Measurements from ENCODE around the gene RPL32.
"Not testable (repeated sequence)": the region's sequence is repeated elsewhere in the genome, so short reads cannot be mapped to it uniquely, and the experiment has no call there.

The RPL32 gene

DNA sequence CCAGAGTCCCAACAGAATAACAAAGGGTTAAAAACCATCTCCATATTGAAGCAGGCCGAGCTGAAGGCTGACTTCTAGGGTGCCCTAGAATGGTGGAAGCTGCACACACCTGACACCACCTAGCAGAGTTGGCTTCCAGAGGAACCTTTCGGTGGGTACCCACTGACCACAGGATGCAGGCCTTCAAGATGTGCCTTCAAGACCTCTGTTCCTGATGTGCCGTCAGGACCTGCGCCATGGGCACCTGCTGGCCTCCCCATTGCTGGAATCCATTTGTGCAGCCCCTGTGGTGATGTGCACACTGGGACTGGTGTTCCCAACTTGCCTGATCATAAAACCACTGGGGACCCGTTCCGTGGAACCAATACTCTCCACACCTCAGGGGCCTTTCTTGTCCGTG lies 35.7 kb upstream of the RPL32 start:
- Histone ChIP-seq H3K9ac (ENCODE audit: low read depth, low read length) (no peak overlapping the region), H3K4me1 (ENCODE audit: insufficient read depth, low read length) (no peaks in the 10 kb centered on the region), H3K9me3 (ENCODE audit: control insufficient read depth, insufficient read depth, low read length) (no peaks in the 10 kb centered on the region), H3K36me3 (ENCODE audit: insufficient read depth, low read length) (no peaks in the 10 kb centered on the region)

DNA sequence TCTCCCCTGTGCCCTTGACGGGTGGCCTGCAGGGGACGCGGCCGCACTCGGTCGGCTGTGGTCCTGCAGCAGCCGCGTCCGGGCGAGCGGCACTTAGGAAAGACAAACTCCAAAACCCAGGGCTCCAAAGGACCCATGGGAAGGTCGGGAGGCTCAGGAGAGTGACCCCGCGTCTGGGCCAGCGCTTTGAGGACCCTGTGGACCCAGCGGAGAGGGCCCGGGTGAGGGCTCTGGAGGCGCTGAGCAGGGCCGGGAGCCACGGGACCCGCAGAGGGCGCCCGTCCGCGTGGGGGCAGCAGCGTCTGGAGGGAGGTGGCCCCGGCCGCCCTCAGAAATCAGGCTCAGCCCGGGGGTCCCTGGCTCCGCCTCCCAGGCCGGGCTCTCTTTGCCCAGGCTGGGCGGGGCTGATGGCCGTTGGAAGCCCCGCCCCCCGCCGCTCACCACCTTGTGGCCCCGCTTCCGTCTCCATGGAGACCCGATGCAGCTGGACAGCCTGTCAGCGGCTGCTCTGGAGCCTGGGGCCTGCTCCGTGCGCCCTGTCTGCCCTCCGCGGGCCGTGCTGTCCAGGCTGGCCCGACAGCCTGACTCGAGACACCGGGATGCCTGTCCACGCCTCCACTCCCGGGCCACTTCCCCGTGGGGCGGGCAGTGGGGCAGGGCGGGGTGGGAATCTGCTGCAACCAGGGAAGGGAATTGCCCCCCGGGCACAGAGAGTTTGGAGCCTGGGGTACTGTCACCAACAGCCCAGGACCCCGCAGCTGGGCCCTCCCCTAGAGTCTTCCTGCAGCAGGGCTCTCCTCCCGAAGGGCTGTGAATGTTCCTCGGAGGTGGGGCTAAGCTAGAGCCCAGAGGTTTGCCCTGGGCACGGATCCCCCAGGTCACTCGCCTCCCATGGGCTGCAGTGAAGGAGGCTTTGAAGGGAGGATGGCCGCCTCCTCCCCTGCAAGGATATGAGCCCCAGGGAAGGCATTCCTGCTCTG lies 34.8 kb upstream of the RPL32 start:
- no peaks in the 10 kb centered on the region for H3K4me1 ChIP-seq (ENCODE audit: insufficient read depth, low read length)

DNA sequence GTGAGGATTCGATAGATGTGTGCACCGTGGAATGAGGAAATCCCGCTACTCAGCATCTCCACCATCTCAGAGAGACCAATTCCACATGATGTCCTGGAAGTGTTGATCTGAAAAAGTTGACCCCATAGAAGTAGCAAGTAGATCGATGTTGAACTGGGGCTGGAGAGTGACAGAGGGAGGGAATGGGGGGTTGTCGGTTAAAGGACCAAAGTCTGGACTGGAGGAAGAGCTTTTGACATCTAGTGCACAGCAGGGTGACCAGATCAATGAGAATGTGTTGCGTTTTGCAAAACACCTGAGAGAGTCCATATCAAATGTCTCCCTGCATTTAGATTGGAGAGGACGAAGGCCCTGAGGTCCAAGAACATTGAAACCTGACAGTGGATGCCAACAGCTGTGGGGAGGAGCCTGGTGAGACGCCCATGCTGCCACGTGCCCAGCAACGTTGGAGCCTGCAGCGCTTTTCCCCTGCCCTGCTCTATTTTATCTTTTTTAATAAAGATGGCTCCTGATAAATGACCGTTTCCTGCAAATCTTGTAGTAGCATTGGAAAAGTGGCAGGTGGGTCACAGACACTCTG lies 30.1 kb upstream of the RPL32 start:
- no peaks in the 10 kb centered on the region for H3K36me3 ChIP-seq (ENCODE audit: insufficient read depth, low read length)
- H3K9ac ChIP-seq (ENCODE audit: low read depth, low read length): no peak overlapping the region
- H3K9me3 ChIP-seq (ENCODE audit: control insufficient read depth, insufficient read depth, low read length): no peaks in the 10 kb centered on the region
- H3K4me1 ChIP-seq (ENCODE audit: insufficient read depth, low read length): no peaks in the 10 kb centered on the region

More for the DNA sequence above, 34.8 kb upstream of the RPL32 start:
- peak overlapping the region; percentile 36; the same call in 1 of the 2 replicates for H3K9ac ChIP-seq (ENCODE audit: low read depth, low read length)
- no peaks in the 10 kb centered on the region for H3K36me3 ChIP-seq (ENCODE audit: insufficient read depth, low read length)
- H3K9me3 ChIP-seq (ENCODE audit: control insufficient read depth, insufficient read depth, low read length): no peaks in the 10 kb centered on the region

DNA sequence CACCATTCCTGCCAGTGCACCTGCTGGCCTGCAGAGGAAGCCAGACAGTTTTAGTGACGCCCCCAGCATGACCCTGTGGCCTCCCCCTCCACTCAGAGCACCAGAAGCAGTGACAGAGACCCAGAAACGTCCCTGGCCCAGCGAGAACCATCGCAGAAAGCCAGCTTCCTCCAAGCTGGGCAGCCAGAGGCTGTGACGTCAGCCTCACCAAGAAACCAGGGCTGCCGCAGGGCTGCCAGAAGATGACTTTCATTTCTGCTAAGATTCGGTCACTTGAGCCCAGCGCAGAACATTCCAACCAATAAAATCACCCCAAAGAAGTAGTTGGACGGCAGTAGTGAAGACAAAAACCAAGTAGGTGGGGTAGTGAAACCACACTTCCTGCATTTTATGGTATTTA lies 29.6 kb upstream of the RPL32 start:
- Histone ChIP-seq H3K4me1 (ENCODE audit: insufficient read depth, low read length) (no peaks in the 10 kb centered on the region), H3K9me3 (ENCODE audit: control insufficient read depth, insufficient read depth, low read length) (no peaks in the 10 kb centered on the region), H3K9ac (ENCODE audit: low read depth, low read length) (no peak overlapping the region), H3K36me3 (ENCODE audit: insufficient read depth, low read length) (no peaks in the 10 kb centered on the region)

DNA sequence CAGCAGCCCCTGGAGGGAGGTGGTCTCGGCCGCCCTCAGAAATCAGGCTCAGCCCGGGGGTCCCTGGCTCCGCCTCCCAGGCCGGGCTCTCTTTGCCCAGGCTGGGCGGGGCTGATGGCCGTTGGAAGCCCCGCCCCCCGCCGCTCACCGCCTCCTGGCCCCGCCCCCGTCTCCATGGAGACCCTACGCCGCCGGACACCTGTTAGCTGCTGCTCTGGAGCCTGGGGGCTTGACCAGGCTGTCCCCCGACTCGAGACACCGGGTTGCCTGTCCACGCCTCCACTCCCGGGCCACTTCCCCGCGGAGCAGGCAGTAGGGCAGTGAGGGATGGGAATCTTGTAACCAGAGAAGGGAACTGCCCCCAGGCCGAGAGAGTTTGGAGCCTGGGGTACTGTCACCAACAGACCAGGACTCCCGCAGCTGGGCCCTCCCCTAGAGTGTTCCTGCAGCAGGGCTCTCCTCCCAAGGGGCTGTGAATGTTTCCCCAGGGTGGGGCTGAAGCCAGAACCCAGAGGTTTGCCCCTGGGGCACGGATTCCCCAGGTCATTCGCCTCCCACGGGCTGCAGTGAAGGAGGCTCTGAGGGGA lies 27.8 kb upstream of the RPL32 start:
- no peaks in the 10 kb centered on the region for H3K36me3 ChIP-seq (ENCODE audit: insufficient read depth, low read length)
- H3K4me1 ChIP-seq (ENCODE audit: insufficient read depth, low read length): no peaks in the 10 kb centered on the region
- H3K9me3 ChIP-seq (ENCODE audit: control insufficient read depth, insufficient read depth, low read length): peaks cover 8% of the 10 kb centered on the region; the same call in 1 of the 2 replicates
- H3K9ac ChIP-seq (ENCODE audit: low read depth, low read length): peak overlapping the region; percentile 60; the same call in 1 of the 2 replicates

DNA sequence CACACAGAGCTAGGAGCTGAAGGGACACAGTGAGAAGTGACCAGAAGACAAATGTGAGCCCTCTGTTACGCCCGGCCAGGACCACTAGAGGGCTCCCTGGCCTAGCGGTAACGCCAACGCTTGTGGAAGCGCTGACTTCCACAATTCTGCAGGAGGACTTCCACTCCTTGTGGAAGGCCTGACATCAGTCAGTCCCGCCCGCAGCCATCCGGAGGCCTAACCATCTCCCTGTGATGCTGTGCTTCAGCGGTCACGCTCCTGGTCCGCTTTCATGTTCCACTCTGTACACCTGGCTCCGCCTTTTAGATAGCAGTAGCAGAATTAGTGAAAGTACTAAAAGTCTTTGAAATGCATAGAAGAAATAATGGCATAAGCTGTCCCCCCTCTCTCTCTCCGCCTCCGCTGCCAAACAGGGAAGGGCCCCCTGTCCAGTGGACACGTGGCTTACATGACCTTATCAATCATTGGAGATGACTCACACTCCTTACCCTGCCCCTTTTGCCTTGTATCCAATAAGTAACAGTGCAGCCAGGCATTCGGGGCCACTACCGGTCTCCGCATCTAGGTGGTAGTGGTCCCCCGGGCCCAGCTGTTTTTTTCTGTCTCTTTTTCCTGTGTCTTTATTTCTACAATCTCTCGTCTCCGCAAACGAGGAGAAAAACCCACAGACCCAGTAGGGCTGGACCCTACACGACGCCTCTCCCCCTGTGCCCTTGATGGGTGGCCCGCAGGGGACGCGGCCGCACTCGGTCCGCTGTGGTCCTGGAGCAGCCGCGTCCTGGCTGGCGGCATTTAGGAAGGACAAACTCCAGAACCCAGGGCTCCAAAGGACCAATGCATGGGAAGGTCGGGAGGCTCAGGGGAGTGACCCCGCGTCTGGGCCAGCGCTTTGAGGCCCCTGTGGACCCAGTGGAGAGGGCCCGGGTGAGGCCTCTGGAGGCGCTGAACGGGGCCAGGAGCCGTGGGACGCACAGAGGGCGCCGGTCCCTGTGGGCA lies 27.0 kb upstream of the RPL32 start:
- no peaks in the 10 kb centered on the region for H3K4me1 ChIP-seq (ENCODE audit: insufficient read depth, low read length)
- peaks cover 8% of the 10 kb centered on the region; the same call in 1 of the 2 replicates for H3K9me3 ChIP-seq (ENCODE audit: control insufficient read depth, insufficient read depth, low read length)
- H3K36me3 ChIP-seq (ENCODE audit: insufficient read depth, low read length): no peaks in the 10 kb centered on the region
- H3K9ac ChIP-seq (ENCODE audit: low read depth, low read length): peak overlapping the region; percentile 60; the same call in 1 of the 2 replicates

DNA sequence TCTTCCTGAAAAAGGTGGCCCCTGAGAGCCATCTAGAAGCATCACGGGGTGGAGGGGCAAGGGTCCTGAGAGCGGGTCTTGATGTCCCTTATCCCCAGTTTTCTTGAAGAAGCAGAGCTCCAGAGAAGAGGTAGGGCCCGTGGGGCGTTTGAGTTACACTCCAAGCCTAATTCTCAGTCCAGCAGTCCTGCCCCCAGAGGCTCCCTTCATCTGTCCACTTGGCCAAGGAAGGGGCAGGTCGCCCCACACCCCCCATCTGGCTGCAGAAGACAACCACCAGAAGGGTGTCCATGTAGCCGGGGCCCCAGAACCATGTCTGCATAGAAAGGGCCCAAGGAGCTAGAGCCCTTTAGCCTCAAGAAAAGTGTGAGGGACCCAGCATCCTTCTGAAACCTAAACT lies 25.5 kb upstream of the RPL32 start:
- Histone ChIP-seq H3K9me3 (ENCODE audit: control insufficient read depth, insufficient read depth, low read length) (peaks cover 8% of the 10 kb centered on the region; the same call in 1 of the 2 replicates), H3K9ac (ENCODE audit: low read depth, low read length) (no peak overlapping the region), H3K4me1 (ENCODE audit: insufficient read depth, low read length) (no peaks in the 10 kb centered on the region), H3K36me3 (ENCODE audit: insufficient read depth, low read length) (no peaks in the 10 kb centered on the region)

DNA sequence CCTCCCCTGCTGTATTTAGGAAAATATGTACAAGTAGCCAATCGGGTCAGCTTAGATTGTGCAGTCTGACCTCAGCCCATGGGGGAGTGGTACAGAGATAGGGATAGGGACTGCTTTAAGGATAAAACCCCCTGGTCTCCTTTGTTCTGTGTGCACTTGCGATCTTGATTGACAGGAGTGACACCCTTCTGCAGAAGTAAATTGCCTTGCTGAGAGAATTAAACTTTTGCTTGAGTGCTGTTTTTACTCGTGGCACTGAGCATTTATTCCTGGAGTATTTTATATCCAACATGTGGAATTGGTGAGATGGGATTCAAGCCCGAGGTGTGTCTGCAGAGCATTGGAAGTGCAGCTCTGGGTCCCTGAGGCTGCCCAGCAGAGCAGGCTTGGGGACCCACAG lies 23.9 kb upstream of the RPL32 start:
- no peaks in the 10 kb centered on the region for H3K36me3 ChIP-seq (ENCODE audit: insufficient read depth, low read length)
- no peak overlapping the region for H3K9ac ChIP-seq (ENCODE audit: low read depth, low read length)
- peaks cover 8% of the 10 kb centered on the region; the same call in 1 of the 2 replicates for H3K9me3 ChIP-seq (ENCODE audit: control insufficient read depth, insufficient read depth, low read length)
- no peaks in the 10 kb centered on the region for H3K4me1 ChIP-seq (ENCODE audit: insufficient read depth, low read length)

DNA sequence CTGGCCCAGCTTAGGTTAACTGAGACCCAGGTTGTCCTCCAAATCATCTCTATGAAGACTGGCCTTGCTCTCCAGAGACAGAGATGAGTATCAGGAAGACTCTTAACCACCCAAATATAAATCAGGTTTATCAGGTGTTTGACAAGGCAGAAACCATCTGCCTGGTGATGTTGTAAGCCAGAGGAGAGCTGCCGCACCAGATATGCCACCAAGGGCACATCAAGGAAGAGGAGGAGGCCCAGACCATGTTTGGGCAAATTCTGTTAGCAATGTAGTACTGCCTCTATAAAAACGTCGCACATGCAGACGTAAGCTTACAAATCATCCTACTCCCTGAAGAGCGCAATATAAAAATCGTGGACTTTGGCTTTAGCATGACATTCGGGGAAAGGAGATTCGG lies 21.0 kb upstream of the RPL32 start:
- Histone ChIP-seq H3K36me3 (ENCODE audit: insufficient read depth, low read length) (no peaks in the 10 kb centered on the region), H3K9ac (ENCODE audit: low read depth, low read length) (no peak overlapping the region), H3K4me1 (ENCODE audit: insufficient read depth, low read length) (no peaks in the 10 kb centered on the region), H3K9me3 (ENCODE audit: control insufficient read depth, insufficient read depth, low read length) (peaks cover 8% of the 10 kb centered on the region; the same call in 1 of the 2 replicates)

DNA sequence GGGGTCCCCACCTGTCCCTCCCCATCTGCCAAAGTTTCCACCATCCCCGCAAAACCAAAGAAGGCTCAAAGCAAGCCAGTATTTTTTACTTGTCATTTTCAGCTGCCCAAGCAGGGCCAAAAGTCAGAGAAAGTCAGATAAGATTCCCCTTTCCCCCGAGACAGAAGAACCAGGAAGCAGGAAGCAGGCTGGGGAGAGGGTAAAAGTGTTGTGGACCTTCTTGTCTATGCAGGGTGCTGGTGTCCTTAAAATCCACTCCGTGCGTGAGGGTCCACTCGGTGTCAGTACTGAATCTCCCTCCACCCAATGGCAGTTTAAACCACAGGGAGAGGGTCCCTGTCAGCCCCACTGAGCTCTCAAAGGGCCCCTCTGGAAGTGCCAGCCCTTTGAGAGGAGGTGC lies 20.2 kb upstream of the RPL32 start:
- H3K9me3 ChIP-seq (ENCODE audit: control insufficient read depth, insufficient read depth, low read length): peaks cover 8% of the 10 kb centered on the region; the same call in 1 of the 2 replicates
- H3K9ac ChIP-seq (ENCODE audit: low read depth, low read length): no peak overlapping the region
- no peaks in the 10 kb centered on the region for H3K36me3 ChIP-seq (ENCODE audit: insufficient read depth, low read length)
- H3K4me1 ChIP-seq (ENCODE audit: insufficient read depth, low read length): no peaks in the 10 kb centered on the region

DNA sequence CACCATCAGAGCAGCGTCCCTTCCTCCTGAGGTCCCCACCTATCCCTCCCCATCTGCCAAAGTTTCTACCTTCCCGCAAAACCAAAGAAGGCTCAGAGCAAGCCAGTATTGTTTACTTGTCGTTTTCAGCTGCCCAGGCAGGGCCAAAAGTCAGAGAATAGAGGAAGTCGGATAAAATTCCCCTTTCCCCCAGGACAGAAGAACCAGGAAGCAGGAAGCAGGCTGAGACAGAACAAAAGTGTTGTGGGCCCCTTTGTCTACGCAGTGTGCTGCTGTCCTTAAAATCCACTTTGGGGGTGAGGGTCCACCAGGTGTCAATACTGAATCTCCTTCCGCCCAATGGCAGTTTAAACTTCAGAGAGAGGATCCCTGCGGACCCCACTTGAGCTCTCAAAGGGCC lies 18.5 kb upstream of the RPL32 start:
- Histone ChIP-seq H3K4me1 (ENCODE audit: insufficient read depth, low read length) (no peaks in the 10 kb centered on the region), H3K36me3 (ENCODE audit: insufficient read depth, low read length) (no peaks in the 10 kb centered on the region)

DNA sequence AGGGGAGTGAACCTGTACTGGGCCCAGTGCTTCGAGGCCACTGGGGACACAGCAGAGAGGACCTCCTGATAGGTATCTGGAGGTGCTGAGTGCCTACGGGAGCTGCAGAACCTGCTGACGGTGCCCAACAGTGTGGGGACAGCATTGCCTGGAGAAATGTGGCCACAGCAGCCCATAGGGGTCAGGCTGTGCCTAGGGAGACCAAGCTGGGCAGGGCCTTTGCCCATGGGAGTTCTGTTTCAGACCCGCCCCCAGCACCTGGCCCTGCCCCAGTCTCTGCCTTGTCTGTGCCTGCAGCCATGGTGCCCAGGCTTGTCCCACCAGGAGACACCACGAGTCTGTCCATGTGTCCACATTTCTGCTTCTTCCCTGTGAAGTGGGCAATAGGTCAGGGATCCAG lies 15.3 kb upstream of the RPL32 start:
- no peaks in the 10 kb centered on the region for H3K36me3 ChIP-seq (ENCODE audit: insufficient read depth, low read length)
- H3K4me1 ChIP-seq (ENCODE audit: insufficient read depth, low read length): no peaks in the 10 kb centered on the region
- no peaks in the 10 kb centered on the region for H3K9me3 ChIP-seq (ENCODE audit: control insufficient read depth, insufficient read depth, low read length)
- H3K9ac ChIP-seq (ENCODE audit: low read depth, low read length): no peak overlapping the region

More for the DNA sequence above, 18.5 kb upstream of the RPL32 start:
- Histone ChIP-seq H3K9me3 (ENCODE audit: control insufficient read depth, insufficient read depth, low read length) (no peaks in the 10 kb centered on the region), H3K9ac (ENCODE audit: low read depth, low read length) (no peak overlapping the region)

DNA sequence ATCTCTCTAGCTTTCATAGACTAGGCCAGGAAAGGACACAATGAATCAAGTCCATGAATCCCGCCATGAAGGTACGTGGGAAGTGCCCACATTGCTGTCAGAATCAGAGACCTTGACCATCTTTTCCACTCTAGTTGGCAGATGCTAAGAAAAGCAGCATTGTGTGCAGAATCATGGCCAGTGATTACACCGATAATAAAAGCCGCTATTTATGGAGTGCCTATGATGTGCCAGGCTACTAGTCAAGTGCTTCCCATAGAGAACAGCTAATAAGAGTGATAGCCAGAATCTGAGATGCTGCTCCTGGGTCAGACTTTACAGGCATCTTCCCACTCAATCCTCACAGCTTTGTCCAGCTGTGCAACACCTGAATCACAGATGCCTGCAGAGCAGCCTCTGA lies 13.2 kb upstream of the RPL32 start:
- no peaks in the 10 kb centered on the region for H3K9me3 ChIP-seq (ENCODE audit: control insufficient read depth, insufficient read depth, low read length)
- no peak overlapping the region for H3K9ac ChIP-seq (ENCODE audit: low read depth, low read length)
- H3K4me1 ChIP-seq (ENCODE audit: insufficient read depth, low read length): no peaks in the 10 kb centered on the region

DNA sequence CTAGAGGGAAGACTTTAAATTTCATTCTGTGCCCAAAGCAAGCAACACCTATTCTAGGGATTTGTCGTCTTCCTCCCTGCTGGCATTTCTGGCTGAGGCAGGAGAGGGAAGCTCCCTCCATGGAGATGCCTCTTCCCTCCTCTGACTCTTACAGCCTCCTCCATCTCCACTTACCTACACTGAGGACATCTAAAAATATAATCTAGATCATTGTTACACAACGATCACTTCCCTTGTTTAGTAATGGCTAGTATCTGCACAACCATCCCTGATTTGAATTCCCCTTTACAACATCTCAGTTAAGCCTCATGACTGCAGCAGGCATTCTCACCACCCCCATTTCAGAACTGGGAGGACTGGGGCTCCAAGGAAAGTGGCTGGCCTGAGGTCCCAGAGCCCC lies 12.5 kb upstream of the RPL32 start:
- H3K36me3 ChIP-seq (ENCODE audit: insufficient read depth, low read length); H3K4me1 ChIP-seq (ENCODE audit: insufficient read depth, low read length); H3K9me3 ChIP-seq (ENCODE audit: control insufficient read depth, insufficient read depth, low read length); H3K9ac ChIP-seq (ENCODE audit: low read depth, low read length): not testable (repeated sequence)

More for the DNA sequence above, 13.2 kb upstream of the RPL32 start:
- H3K36me3 ChIP-seq (ENCODE audit: insufficient read depth, low read length): no peaks in the 10 kb centered on the region
